ENCODE measurements around the gene DNAJB14. TPM values are rescaled to one million over a fixed set of nuclear protein-coding genes. Genes with fewer than 3 reads are reported as not detected.

Gene DNAJB14
- total RNA-seq, 1 experiment from 2014 or later = 76.4 TPM

- DNase-seq (ENCODE audit: low read depth) = no peak
- in situ Hi-C loops (cut with HindIII; ENCODE audit: low pct_unique_long_range_greater_than_20kb, low sequenced_read_pairs) = no loop called here
These were observed 60.3 kb downstream of the DNAJB14 start for GRCh38 chr4:99886146-99886545.

DNA sequence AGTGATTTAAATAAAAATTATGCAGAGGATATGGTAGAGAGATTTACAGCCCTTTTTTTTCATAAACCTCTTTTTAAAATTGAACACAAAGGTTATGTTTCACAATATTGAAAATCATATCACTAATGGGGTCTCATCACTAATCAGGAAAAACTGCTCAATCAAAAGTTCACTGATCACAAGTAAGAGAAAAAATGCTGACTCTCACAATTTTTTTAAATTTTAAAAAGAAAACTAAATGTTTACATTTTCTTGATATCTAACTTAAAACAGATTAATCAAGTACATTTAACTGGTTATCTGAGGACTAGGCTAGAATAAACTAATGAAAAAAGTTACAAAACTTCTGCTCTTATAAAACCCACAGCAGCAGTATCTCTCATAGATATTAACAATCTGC is 60.7 kb downstream of the DNAJB14 start:
- no peak for DNase-seq (ENCODE audit: low read depth)
- in situ Hi-C loops (cut with HindIII; ENCODE audit: low pct_unique_long_range_greater_than_20kb, low sequenced_read_pairs) = no loop called here

- DNase-seq (ENCODE audit: low read depth) = peak; percentile 16
- in situ Hi-C loops (cut with HindIII; ENCODE audit: low pct_unique_long_range_greater_than_20kb, low sequenced_read_pairs) = no loop called here
These were observed 61.3 kb downstream of the DNAJB14 start for GRCh38 chr4:99885063-99885664.

DNA sequence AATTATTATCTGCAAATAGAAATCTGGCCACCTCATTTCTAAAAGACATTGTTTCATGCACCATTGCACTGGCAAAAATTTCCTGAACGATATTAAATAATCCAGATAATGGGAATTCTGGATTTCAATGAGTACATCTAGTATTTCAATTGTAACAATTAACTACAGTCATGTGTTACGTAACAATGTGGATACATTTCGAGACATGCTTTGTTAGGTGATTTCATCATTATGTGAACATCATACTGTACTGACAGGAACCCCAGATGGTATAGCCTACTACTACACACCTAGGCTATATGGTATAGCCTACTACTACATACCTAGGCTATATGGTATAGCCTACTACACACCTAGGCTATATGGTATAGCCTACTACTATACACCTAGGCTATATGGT is 67.0 kb downstream of the DNAJB14 start:
- DNase-seq (ENCODE audit: low read depth) = no peak
- in situ Hi-C loops (cut with HindIII; ENCODE audit: low pct_unique_long_range_greater_than_20kb, low sequenced_read_pairs) = no loop called here

- in situ Hi-C loops (cut with HindIII; ENCODE audit: low pct_unique_long_range_greater_than_20kb, low sequenced_read_pairs) = no loop called here
- DNase-seq (ENCODE audit: low read depth) = no peak
These were observed 67.8 kb downstream of the DNAJB14 start for GRCh38 chr4:99878604-99879003.

DNA sequence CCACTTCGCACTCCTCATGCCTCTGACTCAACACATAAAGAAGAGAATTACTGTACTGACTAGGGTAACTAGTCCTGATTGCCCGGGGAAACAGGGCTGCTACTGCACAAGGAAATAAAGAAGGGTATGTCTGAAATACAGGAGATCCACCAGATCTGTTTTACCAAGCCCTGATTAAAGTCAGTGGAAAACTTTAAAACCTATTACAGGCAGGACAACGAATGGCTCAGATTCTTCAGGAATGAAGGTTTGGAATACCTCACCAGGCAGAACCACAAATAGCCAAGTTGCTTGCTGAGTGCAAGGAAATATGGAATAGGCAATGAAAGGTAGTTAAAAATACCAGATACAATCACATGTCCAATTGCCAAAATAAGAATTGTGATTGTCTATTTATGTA is 69.5 kb downstream of the DNAJB14 start:
- in situ Hi-C loops (cut with HindIII; ENCODE audit: low pct_unique_long_range_greater_than_20kb, low sequenced_read_pairs) = no loop called here
- DNase-seq (ENCODE audit: low read depth) = no peak

DNA sequence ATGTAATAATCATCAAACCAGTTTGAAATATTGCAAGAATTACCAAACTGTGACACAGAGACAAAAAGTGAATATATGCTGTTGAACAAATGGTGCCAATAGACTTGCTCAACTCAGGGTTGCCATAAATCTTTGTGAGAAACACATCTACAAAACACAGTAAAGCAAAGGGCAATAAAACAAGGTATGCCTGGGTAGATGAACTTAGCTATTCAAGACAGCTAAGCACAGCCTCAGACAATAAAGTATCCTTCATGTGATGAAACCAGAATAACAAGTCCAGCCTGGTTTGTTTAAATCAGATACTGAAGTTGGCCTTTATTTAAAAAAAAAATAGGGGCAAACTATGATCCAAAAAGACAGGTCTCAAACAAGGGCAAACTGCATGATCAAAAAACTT is 71.3 kb downstream of the DNAJB14 start:
- DNase-seq (ENCODE audit: low read depth) = no peak
- in situ Hi-C loops (cut with HindIII; ENCODE audit: low pct_unique_long_range_greater_than_20kb, low sequenced_read_pairs) = no loop called here

DNA sequence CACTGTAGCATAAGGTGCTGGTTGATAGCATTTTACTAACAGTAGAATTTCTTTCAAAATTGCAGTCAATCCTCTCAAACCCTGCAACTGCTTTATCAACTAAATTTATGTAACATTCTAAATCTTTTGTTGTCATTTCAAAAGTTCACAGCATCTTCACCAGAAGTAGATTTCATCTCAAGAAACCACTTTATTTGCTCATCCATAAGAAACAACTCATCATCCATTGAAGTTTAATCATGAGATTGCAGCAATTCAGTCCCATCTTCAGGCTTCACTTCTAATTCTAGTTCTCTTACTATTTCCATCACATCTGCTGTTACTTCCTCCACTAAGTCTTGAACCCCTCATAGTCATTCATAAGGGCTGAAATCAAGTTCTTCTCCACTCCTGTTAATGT is 73.8 kb downstream of the DNAJB14 start:
- no peak for DNase-seq (ENCODE audit: low read depth)
- in situ Hi-C loops (cut with HindIII; ENCODE audit: low pct_unique_long_range_greater_than_20kb, low sequenced_read_pairs) = no loop called here

DNA sequence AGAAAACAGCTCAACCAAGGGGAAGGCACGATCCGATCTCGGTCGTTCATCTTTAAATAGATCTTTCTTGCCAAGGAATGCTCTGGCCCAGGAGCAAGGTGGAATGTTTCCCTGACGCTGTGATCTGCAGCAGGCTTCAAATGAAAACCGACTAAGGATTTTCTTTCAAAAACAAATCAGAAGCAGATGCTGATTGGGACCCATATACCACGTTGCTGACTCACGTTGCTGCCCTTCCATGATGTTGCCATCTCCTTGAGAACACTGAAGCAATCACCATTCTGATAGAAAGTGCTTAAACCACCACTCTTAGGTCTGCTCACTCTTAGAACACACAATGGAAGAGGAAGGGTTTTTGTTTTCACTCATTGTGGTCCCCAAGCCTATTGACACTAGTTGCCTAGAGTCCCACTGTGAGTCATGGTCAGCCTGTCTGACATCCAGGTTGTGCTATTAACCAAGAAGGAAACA is 78.3 kb downstream of the DNAJB14 start:
- in situ Hi-C loops (cut with HindIII; ENCODE audit: low pct_unique_long_range_greater_than_20kb, low sequenced_read_pairs) = no loop called here
- DNase-seq (ENCODE audit: low read depth) = peak; percentile 14

DNA sequence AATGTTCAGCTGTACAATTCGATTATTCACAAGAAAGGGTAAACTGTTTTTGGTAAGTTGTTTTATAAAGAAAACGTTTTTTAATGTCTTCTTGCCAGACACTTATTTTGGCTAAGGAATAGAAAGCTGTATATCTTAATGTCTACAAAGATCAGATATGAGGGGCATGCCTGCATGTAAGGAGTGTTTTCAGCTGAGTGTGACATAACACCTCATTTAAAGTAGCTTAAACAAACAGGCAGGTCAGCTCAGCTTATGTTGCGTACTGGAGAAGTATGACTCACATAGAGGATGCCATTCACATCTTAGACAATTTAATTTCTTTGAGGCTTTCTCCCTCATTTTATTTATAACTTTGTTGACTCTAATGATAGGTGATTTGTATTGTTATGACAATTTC is 82.6 kb downstream of the DNAJB14 start:
- no peak for DNase-seq (ENCODE audit: low read depth)
- in situ Hi-C loops (cut with HindIII; ENCODE audit: low pct_unique_long_range_greater_than_20kb, low sequenced_read_pairs) = no loop called here

- in situ Hi-C loops (cut with HindIII; ENCODE audit: low pct_unique_long_range_greater_than_20kb, low sequenced_read_pairs) = no loop called here
- DNase-seq (ENCODE audit: low read depth) = no peak
These were observed 85.1 kb downstream of the DNAJB14 start for GRCh38 chr4:99861120-99861905.

DNA sequence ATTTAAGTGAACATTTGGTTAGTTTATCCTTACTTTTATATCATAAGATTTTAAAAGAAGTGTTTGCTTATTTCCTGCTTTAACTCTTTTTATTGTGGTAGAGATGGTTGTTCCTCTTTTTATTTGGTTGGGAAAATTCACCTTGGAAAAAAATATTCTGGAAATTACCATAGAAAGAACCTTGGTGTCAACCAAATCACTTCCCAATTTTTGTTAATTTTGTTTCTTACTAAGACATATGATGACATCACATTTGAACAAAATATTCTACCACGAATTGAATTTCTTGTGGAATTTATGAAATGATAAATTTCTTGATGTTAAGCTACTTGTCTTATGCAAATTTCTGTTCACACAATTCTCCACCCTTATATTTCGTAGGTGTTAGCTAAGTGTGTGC is 85.9 kb downstream of the DNAJB14 start:
- DNase-seq (ENCODE audit: low read depth) = no peak
- in situ Hi-C loops (cut with HindIII; ENCODE audit: low pct_unique_long_range_greater_than_20kb, low sequenced_read_pairs) = no loop called here

DNA sequence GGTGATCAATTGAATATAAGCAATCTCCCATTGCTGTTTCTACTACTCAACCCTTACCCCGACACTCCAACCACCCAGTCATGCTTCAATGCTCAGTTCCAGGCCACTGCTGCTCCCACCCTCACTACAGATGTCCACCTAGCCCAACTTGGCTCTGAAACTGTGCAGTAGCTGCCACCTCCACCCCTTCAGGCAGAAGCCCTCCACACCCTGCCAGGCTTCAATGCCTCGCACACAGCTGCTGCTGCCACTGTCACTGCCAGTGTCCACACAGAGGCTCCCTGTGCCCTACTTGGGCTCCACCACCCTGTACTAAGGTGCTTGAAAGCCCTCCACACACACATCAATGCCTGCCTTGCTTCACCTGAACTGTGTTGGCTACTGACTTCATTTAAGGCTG is 86.8 kb downstream of the DNAJB14 start:
- no peak for DNase-seq (ENCODE audit: low read depth)
- in situ Hi-C loops (cut with HindIII; ENCODE audit: low pct_unique_long_range_greater_than_20kb, low sequenced_read_pairs) = no loop called here

DNA sequence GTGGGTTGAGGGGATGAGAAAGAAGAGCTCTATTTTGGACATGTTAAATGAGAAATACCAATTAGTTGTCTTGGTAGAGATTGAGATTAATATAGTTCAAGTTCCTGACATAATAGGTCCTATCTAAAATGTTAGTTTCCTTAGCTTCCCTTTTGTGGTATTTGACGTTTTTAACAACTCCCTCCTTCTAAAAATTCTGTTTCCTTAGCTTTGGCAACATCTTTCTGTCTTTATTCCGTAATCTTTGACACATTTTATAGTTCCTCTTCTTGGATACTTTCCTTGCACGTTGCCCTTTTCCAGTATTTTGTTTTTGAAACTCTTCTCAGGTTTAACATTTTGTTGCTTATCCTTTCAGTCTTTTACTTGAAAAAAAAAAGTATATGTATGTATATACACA is 89.1 kb downstream of the DNAJB14 start:
- in situ Hi-C loops (cut with HindIII; ENCODE audit: low pct_unique_long_range_greater_than_20kb, low sequenced_read_pairs) = no loop called here
- no peak for DNase-seq (ENCODE audit: low read depth)

DNA sequence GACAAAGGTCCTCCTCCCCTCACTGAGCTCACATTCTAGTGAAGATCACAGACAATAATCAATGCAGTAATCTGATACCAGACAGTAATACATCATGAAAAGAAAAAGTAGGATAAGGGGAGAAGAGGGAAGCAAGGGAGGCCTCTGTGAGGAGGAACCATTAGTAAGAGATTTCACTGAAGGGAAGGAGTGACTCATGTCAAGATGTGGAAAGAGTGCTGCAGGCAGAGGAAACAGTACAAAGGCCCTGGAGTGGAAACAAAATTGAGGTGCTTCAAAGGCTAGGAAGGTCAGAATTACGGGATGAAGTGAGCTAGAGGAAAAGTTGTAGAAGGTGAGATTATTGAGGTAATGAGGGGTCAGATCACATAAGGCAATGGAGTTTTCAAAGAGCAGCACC is 90.3 kb downstream of the DNAJB14 start:
- in situ Hi-C loops (cut with HindIII; ENCODE audit: low pct_unique_long_range_greater_than_20kb, low sequenced_read_pairs) = no loop called here
- DNase-seq (ENCODE audit: low read depth) = no peak

DNA sequence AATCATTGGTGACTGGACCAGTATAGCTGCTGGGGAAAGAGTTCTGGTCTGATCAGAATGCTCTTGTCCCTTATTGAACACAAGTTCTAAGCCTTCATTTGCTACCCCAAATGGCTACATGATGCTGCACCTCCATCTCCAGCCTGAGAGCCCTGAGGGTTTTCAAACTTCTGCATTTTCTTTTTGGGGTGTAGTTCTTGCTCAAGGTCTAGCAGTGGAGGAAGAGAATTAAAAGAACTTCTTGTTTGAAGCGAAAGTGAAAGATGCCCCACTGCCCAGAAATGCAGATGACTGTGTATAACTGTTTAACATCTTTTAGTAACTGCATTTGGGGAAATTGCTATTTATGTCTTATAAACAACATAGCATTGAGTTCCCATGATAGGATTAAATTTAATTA is 90.7 kb downstream of the DNAJB14 start:
- in situ Hi-C loops (cut with HindIII; ENCODE audit: low pct_unique_long_range_greater_than_20kb, low sequenced_read_pairs) = no loop called here
- DNase-seq (ENCODE audit: low read depth) = no peak

DNA sequence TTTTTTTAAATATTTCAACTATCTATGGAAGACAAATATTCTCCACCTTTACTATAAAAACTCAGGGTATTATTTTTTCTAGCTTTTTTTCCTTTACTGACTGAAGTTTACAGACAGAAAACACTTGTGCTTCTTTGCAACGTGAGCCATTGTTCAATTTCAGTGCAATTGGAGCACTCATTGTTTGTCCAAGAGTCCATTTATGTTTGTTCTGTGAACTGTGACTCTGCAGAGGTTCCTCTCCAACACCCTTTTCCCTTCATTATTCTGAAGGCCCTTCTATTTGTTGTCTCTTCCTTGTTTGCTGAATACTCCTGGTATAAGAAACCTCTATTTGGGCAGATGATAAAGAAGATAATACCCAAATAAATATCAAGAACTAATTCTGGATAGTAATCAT is 92.4 kb downstream of the DNAJB14 start:
- DNase-seq (ENCODE audit: low read depth) = no peak
- in situ Hi-C loops (cut with HindIII; ENCODE audit: low pct_unique_long_range_greater_than_20kb, low sequenced_read_pairs) = no loop called here

- in situ Hi-C loops (cut with HindIII; ENCODE audit: low pct_unique_long_range_greater_than_20kb, low sequenced_read_pairs) = no loop called here
- DNase-seq (ENCODE audit: low read depth) = no peak
These were observed 93.2 kb downstream of the DNAJB14 start for GRCh38 chr4:99853190-99853589.

GRCh38 chr4:99852199-99852749 is 94.1 kb downstream of the DNAJB14 start:
- DNase-seq (ENCODE audit: low read depth) = no peak
- in situ Hi-C loops (cut with HindIII; ENCODE audit: low pct_unique_long_range_greater_than_20kb, low sequenced_read_pairs) = no loop called here

GRCh38 chr4:99848591-99849001 is 97.8 kb downstream of the DNAJB14 start:
- DNase-seq (ENCODE audit: low read depth) = no peak
- in situ Hi-C loops (cut with HindIII; ENCODE audit: low pct_unique_long_range_greater_than_20kb, low sequenced_read_pairs) = no loop called here

Data from Caki2 (cell line).